22Rv1 (cell line): Measurements from ENCODE around the gene SCFD2.

ENCODE experiments used
- H3K27ac ChIP-seq: fragments of 450-650 bp; 2 replicates; pipeline ENCODE4 v1.5.1; 2017
- CTCF ChIP-seq: fragments of 450-650 bp; IDR thresholded peaks from 2 replicates; pipeline ENCODE4 v1.5.1; 2017; ENCODE audit warnings: mild to moderate bottlenecking
- ZFX ChIP-seq: fragments of 450-650 bp; IDR thresholded peaks from 2 replicates; pipeline ENCODE4 v1.6.1; 2017; ENCODE audit warnings: antibody characterized with exemption, borderline replicate concordance

Gene SCFD2

GRCh38 chr4:53130896-53131561, 234.8 kb downstream of the SCFD2 start:
- H3K27ac ChIP-seq: no peak overlapping the region
- no peak for TF ChIP-seq CTCF
- TF ChIP-seq ZFX: no peak

GRCh38 chr4:53128706-53129357, 237.0 kb downstream of the SCFD2 start:
- no peak overlapping the region for H3K27ac ChIP-seq
- no peak for TF ChIP-seq ZFX
- no peak for TF ChIP-seq CTCF

GRCh38 chr4:53128231-53128630, 237.6 kb downstream of the SCFD2 start:
- TF ChIP-seq CTCF (no peak), ZFX (no peak)
- H3K27ac ChIP-seq: no peak overlapping the region

GRCh38 chr4:53127365-53127764, 238.5 kb downstream of the SCFD2 start:
- H3K27ac ChIP-seq: no peak overlapping the region
- TF ChIP-seq ZFX: no peak
- TF ChIP-seq CTCF: no peak

- TF ChIP-seq ZFX: no peak
- TF ChIP-seq CTCF: no peak
- no peak overlapping the region for H3K27ac ChIP-seq
Observed at GRCh38 chr4:53126099-53126498, 239.8 kb downstream of the SCFD2 start.

- no peak for TF ChIP-seq CTCF
- no peak overlapping the region for H3K27ac ChIP-seq
Observed at GRCh38 chr4:53123819-53124218, 242.0 kb downstream of the SCFD2 start.

- no peak overlapping the region for H3K27ac ChIP-seq
- TF ChIP-seq ZFX (no peak), CTCF (no peak)
Observed at GRCh38 chr4:53123171-53123570, 242.7 kb downstream of the SCFD2 start.
